ENCODE measurements around the gene NISCH.

Gene NISCH

GRCh38 chr3:52528586-52529375, 73.4 kb downstream of the NISCH start:
- TF ChIP-seq POU6F1 (CRISPR knock-in tag; IDR thresholded peaks at IDR 0.05; ENCODE audit: borderline replicate concordance, low read depth): no peak
- TF ChIP-seq CREB5 (CRISPR knock-in tag; IDR thresholded peaks at IDR 0.05; ENCODE audit: low read depth): no peak
- no peak for TF ChIP-seq CSRNP3 (CRISPR knock-in tag; IDR thresholded peaks at IDR 0.05)
- no peak for TF ChIP-seq ZFP3 (CRISPR knock-in tag; IDR thresholded peaks at IDR 0.05)
- no peak for ATAC-seq

- peak; percentile 15; the same call in 2 of the 3 replicates for ATAC-seq
- TF ChIP-seq POU6F1 (CRISPR knock-in tag; IDR thresholded peaks at IDR 0.05; ENCODE audit: borderline replicate concordance, low read depth) (no peak), TCF4 (CRISPR knock-in tag; IDR thresholded peaks at IDR 0.05; ENCODE audit: borderline replicate concordance) (peak; percentile 49; the same call in 1 of the 2 replicates), ZFP3 (CRISPR knock-in tag; IDR thresholded peaks at IDR 0.05) (peak; percentile 59), ISL1 (CRISPR knock-in tag; IDR thresholded peaks at IDR 0.05) (peak; percentile 54), TSHZ2 (CRISPR knock-in tag; IDR thresholded peaks at IDR 0.05) (peak; percentile 80; the same call in 1 of the 2 replicates), ZNF8 (CRISPR knock-in tag; IDR thresholded peaks at IDR 0.05) (no peak; the same call in 1 of the 2 replicates), TOX (CRISPR knock-in tag; IDR thresholded peaks at IDR 0.05; ENCODE audit: borderline replicate concordance) (no peak)
Measured at GRCh38 chr3:52529376-52530333, 74.3 kb downstream of the NISCH start.

- no peak for ATAC-seq
- no peak for TF ChIP-seq ZFP30 (CRISPR knock-in tag; IDR thresholded peaks at IDR 0.05)
- TF ChIP-seq TSHZ2 (CRISPR knock-in tag; IDR thresholded peaks at IDR 0.05): no peak
- TF ChIP-seq RARB (CRISPR knock-in tag; IDR thresholded peaks at IDR 0.05): no peak
- TF ChIP-seq ISL1 (CRISPR knock-in tag; IDR thresholded peaks at IDR 0.05): no peak
- TF ChIP-seq TCF4 (CRISPR knock-in tag; IDR thresholded peaks at IDR 0.05; ENCODE audit: borderline replicate concordance): no peak
- no peak for TF ChIP-seq GLIS3 (CRISPR knock-in tag; IDR thresholded peaks at IDR 0.05)
- TF ChIP-seq ZNF8 (CRISPR knock-in tag; IDR thresholded peaks at IDR 0.05): no peak
- no peak for TF ChIP-seq ZFP3 (CRISPR knock-in tag; IDR thresholded peaks at IDR 0.05)
- TF ChIP-seq TOX (CRISPR knock-in tag; IDR thresholded peaks at IDR 0.05; ENCODE audit: borderline replicate concordance): no peak
- TF ChIP-seq PATZ1 (CRISPR knock-in tag; IDR thresholded peaks at IDR 0.05; ENCODE audit: borderline replicate concordance): no peak
- no peak for TF ChIP-seq ZNF70 (CRISPR knock-in tag; IDR thresholded peaks at IDR 0.05)
- TF ChIP-seq ZC3H10 (CRISPR knock-in tag; IDR thresholded peaks at IDR 0.05): no peak
- no peak for TF ChIP-seq CSDC2 (CRISPR knock-in tag; IDR thresholded peaks at IDR 0.05)
- no peak for TF ChIP-seq ARNTL (CRISPR knock-in tag; IDR thresholded peaks at IDR 0.05; ENCODE audit: borderline replicate concordance, low read depth)
Measured at GRCh38 chr3:52530918-52531826, 75.8 kb downstream of the NISCH start.

Data from SK-N-SH treated with all-trans-retinoic acid at 6 μM for 48 hours (cell line).